Uterus (tissue), 2 donors: ENCODE measurements around the gene MOSPD3.

Experiments used
- CTCF ChIP-seq, 4 experiments: fragments of 200-600 bp in 2 of 4; fragments of 450-650 bp in 2 of 4; sonication (generic) in 2 of 4; IDR thresholded peaks; one replicate each; pipeline ENCODE4 v1.5.1; 2016 to 2019; ENCODE audit warnings: antibody characterized with exemption in 4 of 4, mild to moderate bottlenecking in 2 of 4, moderate library complexity in 1 of 4
- POLR2A ChIP-seq, 2 donors: fragments of 450-650 bp; IDR thresholded peaks; one replicate each; pipeline ENCODE4 v1.6.1; 2016; ENCODE audit warnings: antibody characterized with exemption in 2 of 2, mild to moderate bottlenecking in 1 of 2, moderate library complexity in 1 of 2

GRCh38 chr7:100600730-100601038 is 11.7 kb upstream of the MOSPD3 start:
- TF ChIP-seq POLR2A (IDR thresholded peaks at IDR 0.05) (no peak), CTCF (IDR thresholded peaks at IDR 0.05) (no peak)
